Omental fat pad (tissue), 4 donors: ENCODE data around the gene LPCAT2. TPM values are rescaled to one million over a fixed set of nuclear protein-coding genes. Genes with fewer than 3 reads are reported as not detected.

Source experiments
- ATAC-seq: fragments of 150-250 bp; one replicate; pipeline ENCODE4 v1.9.1; 2016; ENCODE audit warnings: mild to moderate bottlenecking, moderate library complexity; ENCODE audit not compliant: low FRiP score
- DNase-seq: peaks from one replicate; pipeline ENCODE4 v3.0.0-alpha.2; 2019; ENCODE audit warnings: low spot score
- CTCF ChIP-seq, 3 donors: fragments of 450-650 bp; IDR thresholded peaks; one replicate each; pipeline ENCODE4 v1.5.1; 2016 to 2017; ENCODE audit warnings: antibody characterized with exemption in 3 of 3, mild to moderate bottlenecking in 3 of 3, moderate library complexity in 2 of 3
- total RNA-seq, 4 donors: library from RNA; depleted of rRNA; stranded (reverse); fragments of >200 nt; gene quantifications; one replicate each; pipeline ENCODE4 v1.1.0, GENCODE V29; 2016

Gene LPCAT2
- total RNA-seq, 4 donors from 2014 or later = 9.6 to 20.5 (median 15.9) TPM

- no peak for TF ChIP-seq CTCF (IDR thresholded peaks at IDR 0.05)
- DNase-seq = no peak
- no peak for ATAC-seq
Observed at GRCh38 chr16:55491691-55492090, 17.2 kb upstream of the LPCAT2 start.

DNA sequence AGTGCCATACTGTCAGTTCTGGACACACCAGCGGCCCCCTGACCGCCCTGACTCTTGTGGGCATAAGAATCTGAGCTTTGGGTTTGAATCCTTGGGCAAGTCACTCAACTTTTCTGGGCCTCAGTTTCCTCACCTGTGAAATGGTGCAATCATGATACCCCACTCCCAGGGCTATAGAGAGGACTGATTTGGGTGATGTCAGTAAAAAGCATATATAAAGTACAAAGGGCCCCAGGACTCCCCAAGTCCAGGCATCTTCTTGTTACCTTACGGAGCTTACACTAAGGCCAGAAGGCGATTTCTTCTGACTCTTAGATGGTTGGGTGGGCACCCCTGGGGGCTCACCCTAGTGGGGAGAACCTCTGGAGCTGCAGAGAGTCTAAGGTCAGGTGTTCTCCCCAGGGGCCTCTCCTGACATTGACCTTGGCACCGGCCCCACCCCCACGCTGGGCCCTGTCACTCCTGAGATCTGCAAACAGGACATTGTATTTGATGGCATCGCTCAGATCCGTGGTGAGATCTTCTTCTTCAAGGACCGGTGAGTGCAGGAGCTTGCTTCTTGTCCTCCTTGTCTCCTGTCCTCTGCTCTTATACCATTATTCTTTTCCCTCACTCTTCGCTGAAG, 16.0 kb upstream of the LPCAT2 start:
- TF ChIP-seq CTCF (IDR thresholded peaks at IDR 0.05) = no peak
- no peak for ATAC-seq
- no peak for DNase-seq

DNA sequence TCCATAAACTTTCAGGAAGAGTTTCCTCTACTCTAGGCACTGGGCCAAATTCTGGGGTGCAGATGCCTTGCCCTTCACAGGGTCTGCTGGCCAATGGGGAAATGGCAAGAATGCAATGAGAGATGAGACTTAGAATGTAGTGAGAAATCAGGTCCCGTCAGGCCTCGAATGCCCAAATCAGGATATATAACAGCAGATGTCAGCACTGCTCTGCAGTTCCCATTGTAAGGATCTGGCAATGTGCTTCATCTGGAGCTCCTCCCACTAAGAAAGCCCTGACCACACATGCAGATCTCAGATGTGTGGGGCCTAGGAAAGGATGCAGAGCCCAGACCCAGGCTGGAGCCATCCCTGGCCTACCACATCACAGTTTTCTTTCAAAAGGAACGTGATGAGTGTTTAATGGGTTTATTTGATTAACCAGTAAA, 13.9 kb upstream of the LPCAT2 start:
- DNase-seq = no peak
- TF ChIP-seq CTCF (IDR thresholded peaks at IDR 0.05) = no peak
- ATAC-seq = peak; percentile 59

DNA sequence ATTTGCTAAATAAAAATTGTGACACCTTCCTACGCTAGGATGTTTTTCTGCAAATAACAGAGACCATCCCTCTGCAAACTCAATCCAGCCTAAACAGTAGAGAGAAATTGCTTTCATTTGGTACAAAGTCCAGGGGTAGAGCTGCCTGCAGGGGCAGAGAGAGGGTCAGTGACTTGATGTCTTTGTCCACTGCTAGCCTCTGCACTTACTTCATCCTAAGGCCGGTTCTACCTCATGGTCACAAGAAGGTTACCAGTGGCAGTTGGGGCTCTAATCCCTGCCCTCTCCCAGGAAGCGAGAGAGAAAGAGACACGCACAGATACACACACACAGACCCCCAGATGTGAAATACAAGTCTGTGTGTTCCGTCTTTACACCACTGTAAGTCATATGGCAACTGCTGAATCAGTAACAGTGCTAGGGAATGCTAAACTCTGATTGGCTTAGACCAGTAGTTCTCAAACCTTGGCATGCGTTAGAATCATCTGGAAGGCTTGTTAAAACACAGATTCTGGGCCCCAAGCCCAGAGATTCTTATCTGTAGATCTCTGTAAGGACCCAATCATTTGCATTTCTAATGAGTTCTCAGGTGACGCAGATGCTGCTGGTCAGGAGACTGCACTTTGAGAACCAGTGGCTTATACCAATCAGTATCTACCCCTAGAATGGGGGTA, 13.1 kb upstream of the LPCAT2 start:
- TF ChIP-seq CTCF (IDR thresholded peaks at IDR 0.05) = no peak
- ATAC-seq (no peak), DNase-seq (no peak)

GRCh38 chr16:55496509-55497145, 12.2 kb upstream of the LPCAT2 start:
- TF ChIP-seq CTCF (IDR thresholded peaks at IDR 0.05) = no peak
- no peak for ATAC-seq
- no peak for DNase-seq

DNA sequence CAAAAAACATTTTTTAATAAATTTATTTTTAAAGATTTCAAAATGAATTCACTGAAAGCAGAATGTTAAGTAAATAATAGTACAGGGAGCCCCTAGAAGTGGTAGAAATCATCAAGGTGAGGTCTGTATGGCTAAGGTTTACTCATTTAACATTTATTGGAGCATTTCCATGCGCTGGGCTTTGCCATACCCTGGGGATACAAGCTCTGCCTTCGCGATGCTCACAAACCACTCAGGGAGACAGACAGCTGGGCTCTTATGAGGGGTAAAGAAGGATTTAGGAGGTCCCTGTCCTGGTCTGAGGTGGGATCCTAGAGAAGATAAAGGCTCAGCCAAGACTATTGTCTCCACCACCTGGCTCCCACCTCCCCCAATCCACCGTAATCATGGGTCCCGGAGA, 11.3 kb upstream of the LPCAT2 start:
- no peak for ATAC-seq
- TF ChIP-seq CTCF (IDR thresholded peaks at IDR 0.05) = no peak

More for the DNA sequence above, 11.3 kb upstream of the LPCAT2 start:
- DNase-seq = no peak
